ENCODE measurements around the gene S100A11.
"Not testable (repeated sequence)": the region's sequence is repeated elsewhere in the genome, so short reads cannot be mapped to it uniquely, and the experiment has no call there.

The S100A11 gene

GRCh38 chr1:152036267-152037216, at the start of gene S100A11:
TSS of gene S100A11 (minus strand) at chr1:152037004. CDS start at chr1:152036915, 89 bp downstream.
- DNase-seq (ENCODE audit: low read depth in 2 of 2) = peak; percentile 34 to 46

GRCh38 chr1:152084853-152085252, 48.0 kb upstream of the S100A11 start:
- no peak for DNase-seq (ENCODE audit: low read depth in 2 of 2)

- not testable (repeated sequence) for DNase-seq (ENCODE audit: low read depth in 2 of 2)
These were observed 44.2 kb upstream of the S100A11 start for GRCh38 chr1:152081026-152081425.

GRCh38 chr1:152080494-152080893, 43.7 kb upstream of the S100A11 start:
- not testable (repeated sequence) for DNase-seq (ENCODE audit: low read depth in 2 of 2)

- no peak for DNase-seq (ENCODE audit: low read depth in 2 of 2)
These were observed 42.1 kb upstream of the S100A11 start for GRCh38 chr1:152078831-152079441.

GRCh38 chr1:152072311-152072710, 35.5 kb upstream of the S100A11 start:
- DNase-seq (ENCODE audit: low read depth in 2 of 2) = no peak

GRCh38 chr1:152071123-152071522, 34.3 kb upstream of the S100A11 start:
- DNase-seq (ENCODE audit: low read depth in 2 of 2) = no peak

GRCh38 chr1:152067929-152068328, 31.1 kb upstream of the S100A11 start:
- no peak for DNase-seq (ENCODE audit: low read depth in 2 of 2)

GRCh38 chr1:152067150-152067549, 30.3 kb upstream of the S100A11 start:
- no peak for DNase-seq (ENCODE audit: low read depth in 2 of 2)

GRCh38 chr1:152061952-152062351, 25.1 kb upstream of the S100A11 start:
- no peak for DNase-seq (ENCODE audit: low read depth in 2 of 2)

- no peak for DNase-seq (ENCODE audit: low read depth in 2 of 2)
These were observed 16.6 kb upstream of the S100A11 start for GRCh38 chr1:152053375-152053774.

- DNase-seq (ENCODE audit: low read depth in 2 of 2) = peak; percentile 71 to 81
These were observed 15.8 kb upstream of the S100A11 start for GRCh38 chr1:152052606-152053005.

GRCh38 chr1:152050886-152051675, 14.3 kb upstream of the S100A11 start:
- no peak for DNase-seq (ENCODE audit: low read depth in 2 of 2)

- DNase-seq (ENCODE audit: low read depth in 2 of 2) = no peak
These were observed 12.7 kb upstream of the S100A11 start for GRCh38 chr1:152049291-152050083.

GRCh38 chr1:152048416-152049009, 11.7 kb upstream of the S100A11 start:
- peak; percentile 27 to 32 for DNase-seq (ENCODE audit: low read depth in 2 of 2)

GRCh38 chr1:152047730-152048415, 11.1 kb upstream of the S100A11 start:
- DNase-seq (ENCODE audit: low read depth in 2 of 2) = peak; percentile 67 to 73

GRCh38 chr1:152047413-152047729, 10.6 kb upstream of the S100A11 start:
- no peak for DNase-seq (ENCODE audit: low read depth in 2 of 2)

- no peak for DNase-seq (ENCODE audit: low read depth in 2 of 2)
These were observed 7.6 kb upstream of the S100A11 start for GRCh38 chr1:152044386-152044785.

- no peak for DNase-seq (ENCODE audit: low read depth in 2 of 2)
These were observed 7.1 kb upstream of the S100A11 start for GRCh38 chr1:152043870-152044269.

GRCh38 chr1:152042030-152042429, 5.2 kb upstream of the S100A11 start:
- no peak for DNase-seq (ENCODE audit: low read depth in 2 of 2)
